Stomach (tissue), 4 donors: Measurements from ENCODE around the gene FLYWCH1.

Experiments
- CTCF ChIP-seq, 7 experiments: fragments of 450-650 bp in 4 of 7; fragments of 200-600 bp in 3 of 7; sonication (generic) in 3 of 7; IDR thresholded peaks; one replicate each; pipeline ENCODE4 v1.5.1; 2016 to 2019; ENCODE audit warnings: antibody characterized with exemption in 7 of 7, control low read depth in 2 of 7, mild to moderate bottlenecking in 1 of 7
- EP300 ChIP-seq: sonication (generic); formaldehyde crosslinking; IDR thresholded peaks from one replicate; pipeline ENCODE4 v1.6.1; 2017; ENCODE audit warnings: antibody characterized with exemption
- POLR2A ChIP-seq, 4 donors: fragments of 450-650 bp; IDR thresholded peaks; one replicate each; pipeline ENCODE4 v1.6.1; 2016; ENCODE audit warnings: antibody characterized with exemption in 4 of 4, control low read depth in 2 of 4, mild to moderate bottlenecking in 1 of 4, moderate library complexity in 1 of 4
- POLR2AphosphoS5 ChIP-seq, 3 donors: sonication (generic); formaldehyde crosslinking; IDR thresholded peaks; one replicate each; pipeline ENCODE4 v1.6.1; 2016; ENCODE audit warnings: antibody characterized with exemption in 3 of 3

- TF ChIP-seq POLR2AphosphoS5 (IDR thresholded peaks at IDR 0.05) (no peak), CTCF (IDR thresholded peaks at IDR 0.05) (no peak), POLR2A (IDR thresholded peaks at IDR 0.05) (no peak), EP300 (no peak)
Measured at GRCh38 chr16:2926650-2926999, 14.9 kb downstream of the FLYWCH1 start.
